DND-41 (cell line): ENCODE data around the gene THBS3.
"Not testable (repeated sequence)": the region's sequence is repeated elsewhere in the genome, so short reads cannot be mapped to it uniquely, and the experiment has no call there.

Source experiments
- ATAC-seq: fragments of 200-7000 bp; cut with Tn5 transposase; 3 replicates; pipeline ENCODE4 v1.9.1; 2021; ENCODE audit warnings: low read depth; ENCODE audit not compliant: insufficient read depth
- DNase-seq: peaks from one replicate; pipeline ENCODE4 v3.0.0-alpha.2; 2020
- H2AFZ ChIP-seq: 2 replicates; pipeline ENCODE4 v1.6.0; 2012; ENCODE audit warnings: low read depth, low read length
- H3K27ac ChIP-seq: 2 replicates; pipeline ENCODE4 v1.5.1; 2012; ENCODE audit warnings: low read length, inconsistent platforms
- H3K27me3 ChIP-seq: fragments of 200-600 bp; sonication (generic); 2 replicates; pipeline ENCODE4 v1.6.0; 2012; ENCODE audit warnings: low read length, mild to moderate bottlenecking, inconsistent platforms; ENCODE audit not compliant: insufficient read depth, poor library complexity
- H3K36me3 ChIP-seq: 2 replicates; pipeline ENCODE4 v1.5.1; 2012; ENCODE audit warnings: low read length, inconsistent platforms; ENCODE audit not compliant: insufficient read depth
- H3K4me1 ChIP-seq: 2 replicates; pipeline ENCODE4 v1.5.1; 2012; ENCODE audit warnings: mild to moderate bottlenecking, low read length; ENCODE audit not compliant: insufficient read depth
- H3K4me2 ChIP-seq: 2 replicates; pipeline ENCODE4 v1.6.0; 2012; ENCODE audit warnings: mild to moderate bottlenecking, moderate library complexity, low read length, inconsistent platforms; ENCODE audit not compliant: insufficient read depth
- H3K4me3 ChIP-seq, 2 experiments: fragments of 200-600 bp in 1 of 2; shearing (Covaris generic) in 1 of 2; 2 replicates each; pipeline ENCODE4 v1.5.1; 2012 to 2016; ENCODE audit warnings: inconsistent platforms in 2 of 2, low read length in 2 of 2, mild to moderate bottlenecking in 2 of 2, low read depth in 1 of 2, moderate library complexity in 1 of 2
- H3K79me2 ChIP-seq: 2 replicates; pipeline ENCODE4 v1.6.0; 2012; ENCODE audit warnings: low read length, inconsistent platforms; ENCODE audit not compliant: insufficient read depth
- H3K9ac ChIP-seq: 2 replicates; pipeline ENCODE4 v1.6.0; 2012; ENCODE audit warnings: low read depth, mild to moderate bottlenecking, inconsistent platforms, low read length, moderate library complexity
- H3K9me3 ChIP-seq: 2 replicates; pipeline ENCODE4 v1.5.1; 2012; ENCODE audit warnings: low read length, moderate library complexity, mild to moderate bottlenecking, inconsistent platforms; ENCODE audit not compliant: insufficient read depth, severe bottlenecking
- H4K20me1 ChIP-seq: 2 replicates; pipeline ENCODE4 v1.6.0; 2012; ENCODE audit warnings: low read length; ENCODE audit not compliant: insufficient read depth
- CTCF ChIP-seq: IDR thresholded peaks from 2 replicates; pipeline ENCODE4 v1.5.1; 2012; ENCODE audit warnings: borderline replicate concordance, low read length, moderate library complexity, mild to moderate bottlenecking; ENCODE audit not compliant: poor library complexity, severe bottlenecking; ENCODE audit errors: extremely low read depth
- EZH2 ChIP-seq: IDR thresholded peaks from 3 replicates; pipeline ENCODE4 v1.6.1; 2012; ENCODE audit warnings: borderline replicate concordance, low read depth, mild to moderate bottlenecking, moderate library complexity, low read length, inconsistent platforms; ENCODE audit not compliant: severe bottlenecking

Gene THBS3

GRCh38 chr1:155247667-155248553, 40.2 kb upstream of the THBS3 start:
- Histone ChIP-seq H3K4me2 (no peak overlapping the region), H4K20me1 (no peaks in the 10 kb centered on the region), H3K9me3 (no peaks in the 10 kb centered on the region), H3K79me2 (peaks cover 14% of the 10 kb centered on the region), H3K27me3 (no peaks in the 10 kb centered on the region), H3K36me3 (peaks cover 21% of the 10 kb centered on the region), H3K9ac (no peak overlapping the region), H3K27ac (no peak overlapping the region), H2AFZ (no peak overlapping the region), H3K4me1 (peaks cover 41% of the 10 kb centered on the region), H3K4me3 (no peak overlapping the region)
- TF ChIP-seq EZH2 (no peak), CTCF (no peak)
- ATAC-seq = no peak
- no peak for DNase-seq

- not testable (repeated sequence) for DNase-seq
- Histone ChIP-seq H3K36me3 (peaks cover 21% of the 10 kb centered on the region), H3K4me1 (peaks cover 49% of the 10 kb centered on the region)
Measured at GRCh38 chr1:155246796-155247195, 39.1 kb upstream of the THBS3 start.

GRCh38 chr1:155245163-155245524, 37.4 kb upstream of the THBS3 start:
- H3K9ac ChIP-seq = peak overlapping the region; percentile 61
- no peaks in the 10 kb centered on the region for H3K9me3 ChIP-seq
- ATAC-seq (no peak), DNase-seq (no peak)
- H4K20me1 ChIP-seq = no peaks in the 10 kb centered on the region
- H2AFZ ChIP-seq = peak overlapping the region; percentile 96
- peak overlapping the region; percentile 96 for H3K27ac ChIP-seq
- no peak for TF ChIP-seq CTCF
- TF ChIP-seq EZH2 = no peak
- H3K4me3 ChIP-seq = peak overlapping the region in 1 of 2 experiments; percentile 52; a peak in 2 of 4 replicates
- peaks cover 47% of the 10 kb centered on the region for H3K4me1 ChIP-seq
- H3K36me3 ChIP-seq = peaks cover 18% of the 10 kb centered on the region
- peaks cover 27% of the 10 kb centered on the region for H3K79me2 ChIP-seq
- no peaks in the 10 kb centered on the region for H3K27me3 ChIP-seq
- H3K4me2 ChIP-seq = peak overlapping the region; percentile 72

More at GRCh38 chr1:155246796-155247195, 39.1 kb upstream of the THBS3 start:
- H2AFZ ChIP-seq, H3K27ac ChIP-seq, H4K20me1 ChIP-seq, H3K4me3 ChIP-seq, H3K4me2 ChIP-seq, H3K27me3 ChIP-seq, ATAC-seq, H3K9ac ChIP-seq, H3K9me3 ChIP-seq: not testable (repeated sequence)
- peaks cover 21% of the 10 kb centered on the region for H3K79me2 ChIP-seq

- Histone ChIP-seq H3K9me3 (no peaks in the 10 kb centered on the region), H3K36me3 (peaks cover 22% of the 10 kb centered on the region), H3K9ac (peak overlapping the region; percentile 83), H3K27me3 (no peaks in the 10 kb centered on the region), H3K27ac (peak overlapping the region; percentile 96), H3K4me3 (peak overlapping the region; percentile 74 to 82; a peak in 3 of 4 replicates), H3K79me2 (peaks cover 33% of the 10 kb centered on the region), H3K4me1 (peaks cover 50% of the 10 kb centered on the region), H3K4me2 (peak overlapping the region; percentile 72), H4K20me1 (no peaks in the 10 kb centered on the region), H2AFZ (peak overlapping the region; percentile 96)
- ATAC-seq (peak; percentile 96), DNase-seq (peak; percentile 100)
- TF ChIP-seq CTCF (peak; percentile 56), EZH2 (no peak)
Measured at GRCh38 chr1:155244368-155245162, 36.9 kb upstream of the THBS3 start.
